Duodenal mucosa (tissue), 2 donors: Measurements from ENCODE around the gene UFC1.

Experiments
- H3K27ac ChIP-seq: one replicate; pipeline ENCODE4 v1.7.0; 2013; ENCODE audit warnings: low read depth, low read length
- H3K27me3 ChIP-seq, 2 donors: one replicate each; pipeline ENCODE4 v1.7.0; 2013; ENCODE audit warnings: low read length in 2 of 2, control low read depth in 1 of 2; ENCODE audit not compliant: insufficient read depth in 2 of 2, control insufficient read depth in 1 of 2
- H3K36me3 ChIP-seq, 2 donors: one replicate each; pipeline ENCODE4 v1.7.0; 2013; ENCODE audit warnings: low read length in 2 of 2, control low read depth in 1 of 2; ENCODE audit not compliant: insufficient read depth in 2 of 2, control insufficient read depth in 1 of 2
- H3K4me1 ChIP-seq, 2 donors: one replicate each; pipeline ENCODE4 v1.7.0; 2013; ENCODE audit warnings: low read length in 2 of 2, control low read depth in 1 of 2; ENCODE audit not compliant: insufficient read depth in 2 of 2, control insufficient read depth in 1 of 2
- H3K4me3 ChIP-seq, 2 donors: one replicate each; pipeline ENCODE4 v1.7.0; 2013; ENCODE audit warnings: low read length in 2 of 2, low read depth in 1 of 2
- H3K9ac ChIP-seq, 2 donors: one replicate each; pipeline ENCODE4 v1.7.0; 2013; ENCODE audit warnings: low read length in 2 of 2, low read depth in 1 of 2
- H3K9me3 ChIP-seq, 2 donors: one replicate each; pipeline ENCODE4 v1.7.0; 2013; ENCODE audit warnings: low read length in 2 of 2, control low read depth in 1 of 2; ENCODE audit not compliant: control insufficient read depth in 1 of 2

The UFC1 gene

GRCh38 chr1:161175771-161176453 is 22.1 kb downstream of the UFC1 start:
- peak overlapping the region; percentile 90 to 96 for H3K9ac ChIP-seq
- H3K27ac ChIP-seq = no peak overlapping the region
- H3K9me3 ChIP-seq = no peaks in the 10 kb centered on the region
- H3K36me3 ChIP-seq = peaks cover 26 to 44% of the 10 kb centered on the region in 2 donors
- peak overlapping the region; percentile 84 to 99 for H3K4me3 ChIP-seq
- H3K27me3 ChIP-seq = no peaks in the 10 kb centered on the region
- H3K4me1 ChIP-seq = peaks cover 20 to 34% of the 10 kb centered on the region in 2 donors

GRCh38 chr1:161176468-161177111 is 22.8 kb downstream of the UFC1 start:
- peak overlapping the region; percentile 90 to 96 for H3K9ac ChIP-seq
- peaks cover 25 to 38% of the 10 kb centered on the region in 2 donors for H3K36me3 ChIP-seq
- H3K4me3 ChIP-seq = peak overlapping the region; percentile 84 to 99
- H3K27ac ChIP-seq = peak overlapping the region; percentile 79
- H3K4me1 ChIP-seq = peaks cover 20 to 34% of the 10 kb centered on the region in 2 donors
- no peaks in the 10 kb centered on the region for H3K9me3 ChIP-seq
- no peaks in the 10 kb centered on the region for H3K27me3 ChIP-seq

GRCh38 chr1:161177112-161177935 is 23.5 kb downstream of the UFC1 start, which contains the start of gene B4GALT3:
TSS of gene B4GALT3 (minus strand) at chr1:161177507. CDS start at chr1:161176060, 1,447 bp downstream.
- peaks cover 20 to 37% of the 10 kb centered on the region in 2 donors for H3K4me1 ChIP-seq
- H3K9me3 ChIP-seq = no peaks in the 10 kb centered on the region
- peaks cover 20 to 30% of the 10 kb centered on the region in 2 donors for H3K36me3 ChIP-seq
- no peaks in the 10 kb centered on the region for H3K27me3 ChIP-seq
- peak within 1 kb of the TSS; percentile 84 to 99 for H3K4me3 ChIP-seq
- H3K9ac ChIP-seq = peak within 1 kb of the TSS; percentile 90 to 96
- peak within 1 kb of the TSS; percentile 79 for H3K27ac ChIP-seq

- Histone ChIP-seq H3K36me3 (peaks cover 19 to 25% of the 10 kb centered on the region in 2 donors), H3K9ac (peak overlapping the region; percentile 90 to 96), H3K9me3 (no peaks in the 10 kb centered on the region), H3K4me3 (peak overlapping the region; percentile 84 to 99), H3K27ac (peak overlapping the region; percentile 11), H3K27me3 (no peaks in the 10 kb centered on the region), H3K4me1 (peaks cover 20 to 36% of the 10 kb centered on the region in 2 donors)
Measured at GRCh38 chr1:161177936-161178244, 24.1 kb downstream of the UFC1 start.

- peaks cover 25 to 34% of the 10 kb centered on the region in 2 donors for H3K4me1 ChIP-seq
- no peak overlapping the region for H3K4me3 ChIP-seq
- no peak overlapping the region for H3K27ac ChIP-seq
- H3K36me3 ChIP-seq = peaks cover 5 to 10% of the 10 kb centered on the region in 2 donors
- no peaks in the 10 kb centered on the region for H3K9me3 ChIP-seq
- no peak overlapping the region for H3K9ac ChIP-seq
- no peaks in the 10 kb centered on the region for H3K27me3 ChIP-seq
Measured at GRCh38 chr1:161179698-161180097, 25.9 kb downstream of the UFC1 start.

GRCh38 chr1:161180639-161181038 is 26.9 kb downstream of the UFC1 start:
- Histone ChIP-seq H3K27ac (no peak overlapping the region), H3K36me3 (peaks cover 0 to under 1% of the 10 kb centered on the region in 2 donors), H3K4me3 (no peak overlapping the region), H3K27me3 (no peaks in the 10 kb centered on the region), H3K9ac (no peak overlapping the region), H3K9me3 (no peaks in the 10 kb centered on the region), H3K4me1 (peaks cover 26 to 32% of the 10 kb centered on the region in 2 donors)

- H3K9me3 ChIP-seq = no peaks in the 10 kb centered on the region
- no peak overlapping the region for H3K9ac ChIP-seq
- no peak overlapping the region for H3K4me3 ChIP-seq
- no peak overlapping the region for H3K27ac ChIP-seq
- H3K4me1 ChIP-seq = peaks cover 26 to 31% of the 10 kb centered on the region in 2 donors
- H3K27me3 ChIP-seq = no peaks in the 10 kb centered on the region
- no peaks in the 10 kb centered on the region for H3K36me3 ChIP-seq
Measured at GRCh38 chr1:161182214-161182613, 28.4 kb downstream of the UFC1 start.

- no peaks in the 10 kb centered on the region for H3K27me3 ChIP-seq
- no peaks in the 10 kb centered on the region for H3K9me3 ChIP-seq
- H3K27ac ChIP-seq = peak overlapping the region; percentile 74
- H3K9ac ChIP-seq = peak overlapping the region in 1 of 2 donors; percentile 27
- H3K4me3 ChIP-seq = peak overlapping the region in 1 of 2 donors; percentile 9
- H3K36me3 ChIP-seq = no peaks in the 10 kb centered on the region
- peaks cover 22 to 25% of the 10 kb centered on the region in 2 donors for H3K4me1 ChIP-seq
Measured at GRCh38 chr1:161185282-161185682, 31.5 kb downstream of the UFC1 start.

- H3K36me3 ChIP-seq = no peaks in the 10 kb centered on the region
- peak overlapping the region in 1 of 2 donors; percentile 7 for H3K4me3 ChIP-seq
- peaks cover 22 to 25% of the 10 kb centered on the region in 2 donors for H3K4me1 ChIP-seq
- peak overlapping the region; percentile 74 for H3K27ac ChIP-seq
- peak overlapping the region in 1 of 2 donors; percentile 27 for H3K9ac ChIP-seq
- no peaks in the 10 kb centered on the region for H3K9me3 ChIP-seq
- no peaks in the 10 kb centered on the region for H3K27me3 ChIP-seq
Measured at GRCh38 chr1:161185732-161186311, 32.0 kb downstream of the UFC1 start.
